Measurements from ENCODE around the gene VPS51. TPM values are rescaled to one million over a fixed set of nuclear protein-coding genes. Genes with fewer than 3 reads are reported as not detected.

VPS51 gene
- total and polyA plus RNA-seq, 2 of the 13 experiments (the other 11 are each of a cell fraction or from before 2014, with no cell fraction given) = 76.3 to 90.6 TPM

DNA sequence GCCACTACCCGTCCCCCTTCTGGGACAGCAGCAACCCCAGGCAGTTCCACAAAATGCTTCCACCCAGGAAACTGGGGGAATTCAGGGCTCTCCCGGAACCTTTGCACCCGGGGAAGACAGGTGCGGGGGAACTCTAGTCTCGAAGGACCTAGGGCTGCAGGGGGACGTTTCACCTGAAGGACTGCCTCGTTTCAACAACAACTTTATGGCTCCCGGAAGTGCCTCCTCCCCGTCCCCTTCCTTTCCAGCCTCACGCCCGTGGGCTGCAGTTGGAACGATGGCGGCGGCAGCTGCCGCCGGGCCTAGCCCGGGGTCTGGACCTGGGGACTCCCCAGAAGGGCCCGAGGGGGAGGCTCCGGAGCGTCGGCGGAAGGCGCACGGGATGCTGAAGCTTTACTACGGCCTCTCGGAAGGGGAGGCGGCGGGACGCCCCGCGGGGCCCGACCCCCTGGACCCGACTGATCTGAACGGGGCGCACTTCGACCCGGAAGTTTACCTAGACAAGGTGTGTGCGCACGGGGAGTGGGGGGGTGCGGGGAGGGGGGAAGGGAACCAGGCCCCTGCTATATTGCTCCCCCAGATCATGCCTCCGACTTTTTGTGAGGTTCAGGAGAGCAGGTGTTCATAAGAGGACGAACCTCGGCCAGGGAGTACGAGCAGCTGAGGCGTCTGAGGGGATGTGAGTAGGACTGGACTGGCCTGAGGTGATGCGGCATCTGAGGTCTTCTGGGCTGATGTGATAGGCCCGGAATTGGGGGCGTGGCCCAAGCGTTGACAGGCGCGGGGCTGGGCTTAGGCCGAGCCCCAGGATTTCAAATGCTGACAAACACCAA is at the start of gene VPS51 (continued):
- no peak for TF ChIP-seq HNRNPH1 (optimal IDR thresholded peaks at IDR 0.05; ENCODE audit: low read depth, low read length)
- no peak for TF ChIP-seq TRIM22 (IDR thresholded peaks at IDR 0.05)
- peak; percentile 83 for TF ChIP-seq ZBTB33 (CRISPR knock-in tag; IDR thresholded peaks at IDR 0.05)
- TF ChIP-seq HMG20B (CRISPR knock-in tag; conservative IDR thresholded peaks at IDR 0.05) = peak; percentile 47; the same call in 1 of the 2 replicates
- no peak for TF ChIP-seq ZNF17 (CRISPR knock-in tag; IDR thresholded peaks at IDR 0.05)
- no peak for TF ChIP-seq THYN1 (CRISPR knock-in tag; IDR thresholded peaks at IDR 0.05; ENCODE audit: borderline replicate concordance, low read depth)
- TF ChIP-seq, protein P1, sequence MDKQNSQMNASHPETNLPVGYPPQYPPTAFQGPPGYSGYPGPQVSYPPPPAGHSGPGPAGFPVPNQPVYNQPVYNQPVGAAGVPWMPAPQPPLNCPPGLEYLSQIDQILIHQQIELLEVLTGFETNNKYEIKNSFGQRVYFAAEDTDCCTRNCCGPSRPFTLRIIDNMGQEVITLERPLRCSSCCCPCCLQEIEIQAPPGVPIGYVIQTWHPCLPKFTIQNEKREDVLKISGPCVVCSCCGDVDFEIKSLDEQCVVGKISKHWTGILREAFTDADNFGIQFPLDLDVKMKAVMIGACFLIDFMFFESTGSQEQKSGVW (CRISPR knock-in tag; IDR thresholded peaks at IDR 0.05; ENCODE audit: borderline replicate concordance) = no peak
- TF ChIP-seq JUND (CRISPR knock-in tag; IDR thresholded peaks at IDR 0.05) = no peak
- no peak for TF ChIP-seq SMYD3 (CRISPR knock-in tag; IDR thresholded peaks at IDR 0.05)
- TF ChIP-seq, protein P2, sequence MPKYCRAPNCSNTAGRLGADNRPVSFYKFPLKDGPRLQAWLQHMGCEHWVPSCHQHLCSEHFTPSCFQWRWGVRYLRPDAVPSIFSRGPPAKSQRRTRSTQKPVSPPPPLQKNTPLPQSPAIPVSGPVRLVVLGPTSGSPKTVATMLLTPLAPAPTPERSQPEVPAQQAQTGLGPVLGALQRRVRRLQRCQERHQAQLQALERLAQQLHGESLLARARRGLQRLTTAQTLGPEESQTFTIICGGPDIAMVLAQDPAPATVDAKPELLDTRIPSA (CRISPR knock-in tag; IDR thresholded peaks at IDR 0.05; ENCODE audit: borderline replicate concordance) = no peak
- peak; percentile 26 for TF ChIP-seq RBM22 (optimal IDR thresholded peaks at IDR 0.05; ENCODE audit: low read length)
- no peak for TF ChIP-seq ZNF773 (CRISPR knock-in tag; IDR thresholded peaks at IDR 0.05; ENCODE audit: borderline replicate concordance)
- TF ChIP-seq FUBP1 (CRISPR knock-in tag; IDR thresholded peaks at IDR 0.05; ENCODE audit: borderline replicate concordance) = no peak
- TF ChIP-seq, protein P3, sequence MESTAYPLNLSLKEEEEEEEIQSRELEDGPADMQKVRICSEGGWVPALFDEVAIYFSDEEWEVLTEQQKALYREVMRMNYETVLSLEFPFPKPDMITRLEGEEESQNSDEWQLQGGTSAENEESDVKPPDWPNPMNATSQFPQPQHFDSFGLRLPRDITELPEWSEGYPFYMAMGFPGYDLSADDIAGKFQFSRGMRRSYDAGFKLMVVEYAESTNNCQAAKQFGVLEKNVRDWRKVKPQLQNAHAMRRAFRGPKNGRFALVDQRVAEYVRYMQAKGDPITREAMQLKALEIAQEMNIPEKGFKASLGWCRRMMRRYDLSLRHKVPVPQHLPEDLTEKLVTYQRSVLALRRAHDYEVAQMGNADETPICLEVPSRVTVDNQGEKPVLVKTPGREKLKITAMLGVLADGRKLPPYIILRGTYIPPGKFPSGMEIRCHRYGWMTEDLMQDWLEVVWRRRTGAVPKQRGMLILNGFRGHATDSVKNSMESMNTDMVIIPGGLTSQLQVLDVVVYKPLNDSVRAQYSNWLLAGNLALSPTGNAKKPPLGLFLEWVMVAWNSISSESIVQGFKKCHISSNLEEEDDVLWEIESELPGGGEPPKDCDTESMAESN (CRISPR knock-in tag; conservative IDR thresholded peaks at IDR 0.05) = peak; percentile 90
- TF ChIP-seq SAP130 (CRISPR knock-in tag; IDR thresholded peaks at IDR 0.05; ENCODE audit: low read depth) = peak; percentile 89
- TF ChIP-seq HOMEZ (CRISPR knock-in tag; IDR thresholded peaks at IDR 0.05; ENCODE audit: low read depth) = no peak
- 0 out of 2 replicates have a peak, but pooled peaks have one; percentile 18 for TF ChIP-seq ZNF629 (CRISPR knock-in tag; conservative IDR thresholded peaks at IDR 0.05)
